GM12878 (cell line): ENCODE data around the gene OSCP1.

Source experiments
- EZH2 ChIP-seq: IDR thresholded peaks from 2 replicates; pipeline ENCODE4 v1.6.1; 2012; ENCODE audit warnings: low read depth, mild to moderate bottlenecking, control low read depth, inconsistent platforms, low read length, borderline replicate concordance; ENCODE audit not compliant: control insufficient read depth
- SIN3A ChIP-seq: IDR thresholded peaks from 2 replicates; pipeline ENCODE4 v1.6.1; 2012; ENCODE audit warnings: low read depth, low read length, improper control_type of control experiment

GRCh38 chr1:36433102-36433501 is 17.1 kb downstream of the OSCP1 start:
- TF ChIP-seq EZH2 = no peak
- TF ChIP-seq SIN3A = no peak
